Femur (tissue), 1 donor: Measurements from ENCODE around the gene CFHR4.
"Not testable (repeated sequence)": the region's sequence is repeated elsewhere in the genome, so short reads cannot be mapped to it uniquely, and the experiment has no call there.

ENCODE experiments used
- DNase-seq: peaks from one replicate; pipeline ENCODE4 v3.0.0-alpha.2; 2017

CFHR4 gene

GRCh38 chr1:196887515-196888239, at the start of gene CFHR4:
CFHR4 (plus strand) TSS chr1:196888052; CDS start chr1:196888151, 99 bp downstream.
- DNase-seq: no peak

- not testable (repeated sequence) for DNase-seq
These were observed 38.0 kb upstream of the CFHR4 start for GRCh38 chr1:196849613-196850492.

GRCh38 chr1:196856053-196856452, 31.8 kb upstream of the CFHR4 start:
- no peak for DNase-seq

- no peak for DNase-seq
These were observed 30.7 kb upstream of the CFHR4 start for GRCh38 chr1:196857188-196857587.

GRCh38 chr1:196858811-196859210, 29.0 kb upstream of the CFHR4 start:
- DNase-seq: no peak

GRCh38 chr1:196860323-196860884, 27.4 kb upstream of the CFHR4 start:
- no peak for DNase-seq

GRCh38 chr1:196861429-196861828, 26.4 kb upstream of the CFHR4 start:
- no peak for DNase-seq

- no peak for DNase-seq
These were observed 20.9 kb upstream of the CFHR4 start for GRCh38 chr1:196866974-196867373.

GRCh38 chr1:196873385-196873784, 14.5 kb upstream of the CFHR4 start:
- no peak for DNase-seq

GRCh38 chr1:196875935-196876334, 11.9 kb upstream of the CFHR4 start:
- no peak for DNase-seq

- peak; percentile 22 for DNase-seq
These were observed 9.9 kb upstream of the CFHR4 start for GRCh38 chr1:196877964-196878363.

GRCh38 chr1:196886560-196886959, 1.3 kb upstream of the CFHR4 start:
- DNase-seq: not testable (repeated sequence)

- DNase-seq: no peak
These were observed 2.8 kb downstream of the CFHR4 start for GRCh38 chr1:196890668-196891067.

- no peak for DNase-seq
These were observed 3.4 kb downstream of the CFHR4 start for GRCh38 chr1:196891251-196891650.

- DNase-seq: no peak
These were observed 8.5 kb downstream of the CFHR4 start for GRCh38 chr1:196896355-196896754.

- DNase-seq: no peak
These were observed 9.4 kb downstream of the CFHR4 start for GRCh38 chr1:196897158-196897828.

- DNase-seq: no peak
These were observed 14.5 kb downstream of the CFHR4 start for GRCh38 chr1:196902344-196902743.

GRCh38 chr1:196910215-196910614, 22.4 kb downstream of the CFHR4 start:
- DNase-seq: no peak

GRCh38 chr1:196912283-196912682, 24.4 kb downstream of the CFHR4 start:
- not testable (repeated sequence) for DNase-seq

GRCh38 chr1:196926839-196927238, 39.0 kb downstream of the CFHR4 start:
- not testable (repeated sequence) for DNase-seq

- DNase-seq: not testable (repeated sequence)
These were observed 45.0 kb downstream of the CFHR4 start for GRCh38 chr1:196932853-196933252.

- DNase-seq: no peak
These were observed 45.8 kb downstream of the CFHR4 start for GRCh38 chr1:196933531-196934189.
